Measurements from ENCODE around the gene SFPQ.
"Not testable (repeated sequence)": the region's sequence is repeated elsewhere in the genome, so short reads cannot be mapped to it uniquely, and the experiment has no call there.

Gene SFPQ

GRCh38 chr1:35143737-35144508 is 49.0 kb downstream of the SFPQ start:
- no peak for TF ChIP-seq CTCF (IDR thresholded peaks at IDR 0.05; ENCODE audit: insufficient read depth, low read depth, low read length, missing control alignments)
- no peak overlapping the region for H3K4me3 ChIP-seq (ENCODE audit: low read depth, low read length)
- DNase-seq (ENCODE audit: low read depth) = no peak

DNA sequence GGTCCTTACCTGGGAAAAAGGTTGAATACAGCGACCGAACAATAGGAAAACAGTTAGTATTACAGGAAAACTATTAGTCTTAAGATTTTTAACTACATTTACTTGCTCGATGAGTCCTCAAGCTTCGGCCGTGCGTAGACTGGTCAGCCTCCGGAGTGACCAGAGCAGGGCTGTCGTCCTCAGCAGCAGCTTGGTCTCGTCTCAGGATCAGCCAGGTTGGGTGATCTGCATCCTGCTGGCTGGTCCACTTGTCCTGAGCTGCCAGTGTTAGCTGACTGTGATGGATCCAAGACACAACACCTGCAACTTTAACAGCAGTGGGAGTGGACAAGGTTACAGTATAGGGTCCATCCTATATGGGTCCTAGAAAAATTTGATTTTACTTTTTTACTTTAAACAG is 50.2 kb downstream of the SFPQ start:
- DNase-seq (ENCODE audit: low read depth); H3K4me3 ChIP-seq (ENCODE audit: low read depth, low read length): not testable (repeated sequence)

GRCh38 chr1:35142294-35142693 is 50.7 kb downstream of the SFPQ start:
- H3K4me3 ChIP-seq (ENCODE audit: low read depth, low read length); DNase-seq (ENCODE audit: low read depth): not testable (repeated sequence)

GRCh38 chr1:35137590-35137989 is 55.4 kb downstream of the SFPQ start:
- not testable (repeated sequence) for DNase-seq (ENCODE audit: low read depth); H3K4me3 ChIP-seq (ENCODE audit: low read depth, low read length)

- no peak for TF ChIP-seq CTCF (IDR thresholded peaks at IDR 0.05; ENCODE audit: insufficient read depth, low read depth, low read length, missing control alignments)
- DNase-seq (ENCODE audit: low read depth) = no peak
- no peak overlapping the region for H3K4me3 ChIP-seq (ENCODE audit: low read depth, low read length)
Measured at GRCh38 chr1:35136780-35137179, 56.2 kb downstream of the SFPQ start.
